Endothelial cell of umbilical vein (primary cell): ENCODE results near the gene NF2. TPM values are rescaled to one million over a fixed set of nuclear protein-coding genes. Genes with fewer than 3 reads are reported as not detected.

Experiments
- BruUV-seq: library from RNA; stranded (reverse); fragments of 400-500 nt; replicated peaks from 2 replicates; lab custom pipeline; 2021; lab: Mats Ljungman, UMichigan
- CTCF ChIA-PET: fragments of 300-600, 350-600 bp; sonication (Branson Sonifier 250); formaldehyde crosslinking; loops from one replicate; lab custom pipeline; 2021; ENCODE audit warnings: antibody characterized with exemption, inconsistent platforms; lab: Charles Lee
- POLR2A ChIA-PET: fragments of 300-600, 350-600 bp; sonication (Branson Sonifier 250); formaldehyde crosslinking; loops from one replicate; lab custom pipeline; 2021; ENCODE audit warnings: antibody characterized with exemption, inconsistent platforms; lab: Charles Lee
- DNase-seq: peaks from one replicate; pipeline ENCODE4 v3.0.0-alpha.2; 2011; ENCODE audit warnings: low read depth, low spot score
- FAIRE-seq: peaks from 2 replicates; lab custom pipeline; 2011; peaks lifted over from hg19 to GRCh38; lab: Jason Lieb, UNC
- H2AFZ ChIP-seq: 2 replicates; pipeline ENCODE4 v1.6.0; 2012; ENCODE audit warnings: low read depth, low read length, control low read depth, inconsistent platforms
- H3K27ac ChIP-seq: 2 replicates; pipeline ENCODE4 v1.5.1; 2011; ENCODE audit warnings: low read depth, mild to moderate bottlenecking, control low read depth, low read length, moderate library complexity; ENCODE audit not compliant: insufficient read depth
- H3K27me3 ChIP-seq, 2 experiments: 2 replicates each; pipeline versions ENCODE4 v1.6.0 to v1.6.1; 2011; ENCODE audit warnings: low read length in 2 of 2, mixed read lengths in 1 of 2; ENCODE audit not compliant: control insufficient read depth in 2 of 2, insufficient read depth in 2 of 2
- H3K36me3 ChIP-seq, 2 experiments: 2 replicates in 1 of 2; 3 replicates in 1 of 2; pipeline ENCODE4 v1.5.1; 2011; ENCODE audit warnings: low read length in 2 of 2, mild to moderate bottlenecking in 1 of 2, moderate library complexity in 1 of 2; ENCODE audit not compliant: control insufficient read depth in 2 of 2, insufficient read depth in 2 of 2; ENCODE audit errors: extremely low read depth in 1 of 2
- H3K4me1 ChIP-seq: 3 replicates; pipeline ENCODE4 v1.5.1; 2011; ENCODE audit warnings: mild to moderate bottlenecking, low read length; ENCODE audit not compliant: control insufficient read depth, insufficient read depth; ENCODE audit errors: extremely low read depth
- H3K4me2 ChIP-seq: 2 replicates; pipeline ENCODE4 v1.6.1; 2011; ENCODE audit warnings: low read length, control low read depth, mixed read lengths; ENCODE audit not compliant: insufficient read depth
- H3K4me3 ChIP-seq, 3 experiments: fragments of 200-600 bp in 1 of 3; sonication (generic), shearing (Covaris generic) in 1 of 3; replicated peaks in 1 of 3; 2 replicates each; pipeline ENCODE4 v1.5.1; 2011 to 2016; ENCODE audit warnings: control low read depth in 3 of 3, low read length in 3 of 3, mild to moderate bottlenecking in 2 of 3, inconsistent platforms in 1 of 3, low read depth in 1 of 3, moderate library complexity in 1 of 3; ENCODE audit not compliant: insufficient read depth in 1 of 3
- H3K79me2 ChIP-seq: 2 replicates; pipeline ENCODE4 v1.6.0; 2012; ENCODE audit warnings: low read length, inconsistent platforms; ENCODE audit not compliant: control insufficient read depth, insufficient read depth
- H3K9ac ChIP-seq: replicated peaks from 2 replicates; pipeline ENCODE3; 2011; ENCODE audit warnings: low read length, control low read depth; ENCODE audit not compliant: insufficient read depth; ENCODE audit errors: extremely low read depth
- H3K9me1 ChIP-seq: replicated peaks from 3 replicates; pipeline ENCODE4 v1.6.0; 2011; ENCODE audit warnings: mild to moderate bottlenecking, low read length; ENCODE audit not compliant: control insufficient read depth, insufficient read depth; ENCODE audit errors: extremely low read depth
- H3K9me3 ChIP-seq: replicated peaks from 2 replicates; pipeline ENCODE4 v1.5.1; 2012; ENCODE audit warnings: low read length, inconsistent platforms; ENCODE audit not compliant: control insufficient read depth, insufficient read depth
- H4K20me1 ChIP-seq: replicated peaks from 2 replicates; pipeline ENCODE3; 2011; ENCODE audit warnings: mild to moderate bottlenecking, low read length; ENCODE audit not compliant: control insufficient read depth, insufficient read depth; ENCODE audit errors: extremely low read depth
- EZH2 ChIP-seq: IDR thresholded peaks from 2 replicates; pipeline ENCODE4 v1.6.1; 2012; ENCODE audit warnings: borderline replicate concordance, low read depth, mild to moderate bottlenecking, moderate library complexity, low read length, inconsistent platforms; ENCODE audit not compliant: severe bottlenecking
- FOS ChIP-seq: IDR thresholded peaks from 2 replicates; pipeline ENCODE4 v1.6.1; 2011; ENCODE audit warnings: mild to moderate bottlenecking, low read length, moderate library complexity, borderline replicate concordance; ENCODE audit not compliant: insufficient read depth
- GATA2 ChIP-seq: IDR thresholded peaks from 2 replicates; pipeline ENCODE4 v1.7.0; 2011; ENCODE audit warnings: low read depth, mild to moderate bottlenecking, moderate library complexity, mixed read lengths, low read length; ENCODE audit not compliant: insufficient read length, insufficient read depth
- MAX ChIP-seq: IDR thresholded peaks from 2 replicates; pipeline ENCODE4 v1.6.1; 2011; ENCODE audit not compliant: insufficient read depth, insufficient read length
- MYC ChIP-seq: IDR thresholded peaks from one replicate; pipeline ENCODE4 v1.6.1; 2011; ENCODE audit warnings: mild to moderate bottlenecking, low read depth, low read length
- POLR2A ChIP-seq: IDR thresholded peaks from 2 replicates; pipeline ENCODE4 v1.6.1; 2012; ENCODE audit warnings: low read depth, mild to moderate bottlenecking, control low read depth, low read length
- dilution Hi-C: fragments of 300-500 bp; cut with MboI; formaldehyde crosslinking; loops from one replicate; pipeline ENCODE4 v1.15.0; 2019; ENCODE audit warnings: low sequenced_read_pairs; ENCODE audit not compliant: extremely low pct_ligation_motif_present
- intact Hi-C: fragments of 100-400 bp; cut with micrococcal nuclease; formaldehyde crosslinking; loops from one replicate; pipeline ENCODE4 v1.10.0; 2022
- polyA plus RNA-seq, 4 experiments: library from polyadenylated mRNA; depleted of rRNA in 3 of 4; stranded (reverse) in 3 of 4; unstranded in 1 of 4; fragments of >200 nt; gene quantifications; 2 replicates each; pipeline versions ENCODE4 v1.2.1 to v1.2.3, GENCODE V29; 2011 to 2012; ENCODE audit warnings: missing spikeins in 1 of 4
- total RNA-seq: library from RNA; stranded (reverse); gene quantifications from 2 replicates; pipeline ENCODE4 v1.2.3, GENCODE V29; 2021

The NF2 gene
- total and polyA plus RNA-seq, 2 donors (not counting 3 experiments of a cell fraction or from before 2014, with no cell fraction given) = 27.8 to 115 TPM

DNA sequence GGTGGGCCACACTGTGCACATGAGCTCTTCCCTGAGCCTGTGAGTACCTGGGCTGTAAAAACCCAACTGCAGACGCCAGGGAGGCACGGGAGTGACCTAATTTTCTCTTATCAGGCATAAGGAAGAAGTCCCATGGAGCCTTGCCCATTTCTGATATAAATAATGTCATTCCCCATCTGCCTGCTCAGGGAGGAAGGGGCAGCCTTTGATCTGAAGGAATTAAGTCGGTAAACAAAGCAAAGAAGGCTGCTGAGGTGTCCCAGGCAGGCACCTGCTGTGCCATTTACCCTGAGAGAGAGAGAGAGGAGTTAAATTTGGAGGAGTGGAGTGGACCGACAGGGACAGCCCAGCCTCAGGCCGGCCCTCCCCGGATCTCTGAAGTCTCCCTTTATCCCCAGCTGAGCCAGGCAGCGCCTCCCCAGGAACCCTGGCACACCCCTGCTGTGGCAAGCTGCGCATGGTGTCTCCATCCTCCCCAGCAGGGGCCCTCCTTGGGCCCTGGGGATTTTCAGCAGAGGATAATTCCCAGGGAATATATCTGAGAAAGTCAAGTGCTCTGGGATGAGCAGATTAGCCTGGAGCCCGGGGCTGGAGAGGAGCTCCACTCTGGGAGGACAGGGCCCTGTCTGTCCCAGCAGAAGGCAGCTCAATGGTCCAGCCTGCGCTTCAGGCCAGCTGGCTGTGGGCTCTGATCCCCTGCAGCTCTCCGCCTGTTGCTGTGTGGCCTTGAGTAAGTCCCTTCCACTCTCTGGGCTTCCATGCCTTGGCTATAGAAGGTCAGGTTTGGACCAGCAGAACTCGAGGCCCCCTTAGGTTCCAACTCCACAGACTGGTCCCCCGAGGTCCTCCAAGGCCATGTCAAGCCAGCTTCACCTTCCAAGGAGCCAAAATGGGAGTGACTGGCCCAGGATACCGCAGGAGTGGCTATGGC, 98.8 kb downstream of the NF2 start:
- TF ChIP-seq GATA2 = no peak
- no TSS peak for BruUV-seq
- Histone ChIP-seq H3K9me1 (no peaks in the 10 kb centered on the region), H3K4me2 (no peak overlapping the region), H2AFZ (no peak overlapping the region), H3K36me3 (no peaks in the 10 kb centered on the region), H3K9me3 (no peaks in the 10 kb centered on the region), H3K79me2 (no peaks in the 10 kb centered on the region), H4K20me1 (no peaks in the 10 kb centered on the region), H3K27me3 (peaks cover 15% of the 10 kb centered on the region in 2 experiments), H3K9ac (no peak overlapping the region), H3K27ac (no peak overlapping the region), H3K4me3 (no peak overlapping the region), H3K4me1 (peaks cover 10% of the 10 kb centered on the region)
- FAIRE-seq = no peak
- ChIA-PET POLR2A (no interaction called here), CTCF (interaction anchor here (0.7 to 2.8 kb wide), 16 partner anchors 8 to 387 kb away, joined by 3 to 30 read pairs (median 4); no protein-coding TSS in a partner anchor)
- intact Hi-C loops = loop anchor here (5.0 kb wide), 1 partner anchor 385 kb away; no protein-coding TSS in a partner anchor
- DNase-seq = no peak
- dilution Hi-C loops = no loop called here

GRCh38 chr22:29702931-29703501, 99.6 kb downstream of the NF2 start:
- H3K27ac ChIP-seq = no peak overlapping the region
- no peaks in the 10 kb centered on the region for H3K79me2 ChIP-seq
- intact Hi-C loops = loop anchor here (5.0 kb wide), 1 partner anchor 384 kb away; no protein-coding TSS in a partner anchor
- no peaks in the 10 kb centered on the region for H3K9me3 ChIP-seq
- peaks cover 10% of the 10 kb centered on the region for H3K4me1 ChIP-seq
- H3K27me3 ChIP-seq = peaks cover 15% of the 10 kb centered on the region in 2 experiments
- H4K20me1 ChIP-seq = no peaks in the 10 kb centered on the region
- no peaks in the 10 kb centered on the region for H3K9me1 ChIP-seq
- no peak overlapping the region for H3K4me2 ChIP-seq
- dilution Hi-C loops = no loop called here
- CTCF ChIA-PET = interaction anchor here (0.7 to 2.8 kb wide), 7 partner anchors 9 to 386 kb away, joined by 3 to 30 read pairs (median 10); no protein-coding TSS in a partner anchor
- no peak for DNase-seq
- H3K9ac ChIP-seq = no peak overlapping the region
- H3K4me3 ChIP-seq = no peak overlapping the region
- TF ChIP-seq FOS = no peak
- no peak for TF ChIP-seq MYC
- TF ChIP-seq GATA2 = no peak
- no peak for TF ChIP-seq MAX
- TF ChIP-seq POLR2A = no peak
- no peak for TF ChIP-seq EZH2
- no peaks in the 10 kb centered on the region for H3K36me3 ChIP-seq
- no TSS peak for BruUV-seq
- FAIRE-seq = no peak
- POLR2A ChIA-PET = no interaction called here
- no peak overlapping the region for H2AFZ ChIP-seq
